ENCODE data around the gene TBX21. TPM values are rescaled to one million over a fixed set of nuclear protein-coding genes. Genes with fewer than 3 reads are reported as not detected.
A peak's percentile ranks its signal among the peaks of the same experiment; 100 is the strongest.

Gene TBX21
- polyA plus RNA-seq, 1 donor from 2014 or later: not detected

GRCh38 chr17:47731396-47731795, 1.6 kb upstream of the TBX21 start (continued):
- no peak for TF ChIP-seq TAF1 (IDR thresholded peaks at IDR 0.05; ENCODE audit: low read depth)
- no peak for TF ChIP-seq EZH2 (IDR thresholded peaks at IDR 0.05; ENCODE audit: borderline replicate concordance, insufficient read depth, low read length, poor library complexity, severe bottlenecking)

- Histone ChIP-seq H2AFZ (ENCODE audit: low read depth, low read length) (no peak overlapping the region), H3K4me3 (ENCODE audit: low read length) (peak overlapping the region; percentile 61), H3K36me3 (ENCODE audit: insufficient read depth, low read length) (no peaks in the 10 kb centered on the region), H3K9me2 (ENCODE audit: insufficient read depth, low read length) (no peaks in the 10 kb centered on the region), H4K20me1 (ENCODE audit: insufficient read depth) (no peaks in the 10 kb centered on the region), H3K9me3 (ENCODE audit: low read length) (no peaks in the 10 kb centered on the region), H3K27me3 (ENCODE audit: insufficient read depth, low read depth, low read length) (peaks cover 64% of the 10 kb centered on the region), H3K79me2 (replicated peaks; ENCODE audit: insufficient read depth, low read length) (no peaks in the 10 kb centered on the region), H3K9ac (ENCODE audit: low read length) (no peak overlapping the region), H3K27ac (ENCODE audit: low read length) (no peak overlapping the region), H3K4me2 (ENCODE audit: low read length) (no peak overlapping the region), H3F3A (ENCODE audit: insufficient read depth, low read length, poor library complexity, severe bottlenecking) (no peaks in the 10 kb centered on the region)
- no peak for TF ChIP-seq MXI1 (conservative IDR thresholded peaks at IDR 0.05; ENCODE audit: poor library complexity, severe bottlenecking)
- no peak for TF ChIP-seq POLR2AphosphoS5 (IDR thresholded peaks at IDR 0.05)
- TF ChIP-seq TAF1 (IDR thresholded peaks at IDR 0.05; ENCODE audit: low read depth): no peak
- TF ChIP-seq EP300 (conservative IDR thresholded peaks at IDR 0.05; ENCODE audit: poor library complexity, severe bottlenecking): no peak
- no peak for TF ChIP-seq REST (IDR thresholded peaks at IDR 0.05; ENCODE audit: borderline replicate concordance)
- no peak for TF ChIP-seq SMC3 (conservative IDR thresholded peaks at IDR 0.05; ENCODE audit: poor library complexity)
- TF ChIP-seq CTCF (IDR thresholded peaks at IDR 0.05; ENCODE audit: poor library complexity, severe bottlenecking): no peak
- TF ChIP-seq RAD21 (conservative IDR thresholded peaks at IDR 0.05): no peak
- TF ChIP-seq EZH2 (IDR thresholded peaks at IDR 0.05; ENCODE audit: borderline replicate concordance, insufficient read depth, low read length, poor library complexity, severe bottlenecking): no peak
These were observed 513 bp upstream of the TBX21 start for GRCh38 chr17:47732399-47733046.

- H3K36me3 ChIP-seq (ENCODE audit: insufficient read depth, low read length): no peaks in the 10 kb centered on the region
- no peak overlapping the region for H3K4me2 ChIP-seq (ENCODE audit: low read length)
- TF ChIP-seq EZH2 (IDR thresholded peaks at IDR 0.05; ENCODE audit: borderline replicate concordance, insufficient read depth, low read length, poor library complexity, severe bottlenecking) (peak; percentile 6), CTCF (IDR thresholded peaks at IDR 0.05; ENCODE audit: poor library complexity, severe bottlenecking) (no peak), RAD21 (conservative IDR thresholded peaks at IDR 0.05) (no peak), SMC3 (conservative IDR thresholded peaks at IDR 0.05; ENCODE audit: poor library complexity) (no peak), POLR2AphosphoS5 (IDR thresholded peaks at IDR 0.05) (no peak), TAF1 (IDR thresholded peaks at IDR 0.05; ENCODE audit: low read depth) (no peak), EP300 (conservative IDR thresholded peaks at IDR 0.05; ENCODE audit: poor library complexity, severe bottlenecking) (no peak), MXI1 (conservative IDR thresholded peaks at IDR 0.05; ENCODE audit: poor library complexity, severe bottlenecking) (no peak)
- H3F3A ChIP-seq (ENCODE audit: insufficient read depth, low read length, poor library complexity, severe bottlenecking): no peaks in the 10 kb centered on the region
- no peak overlapping the region for H2AFZ ChIP-seq (ENCODE audit: low read depth, low read length)
- no peaks in the 10 kb centered on the region for H3K79me2 ChIP-seq (replicated peaks; ENCODE audit: insufficient read depth, low read length)
- H3K9me2 ChIP-seq (ENCODE audit: insufficient read depth, low read length): no peaks in the 10 kb centered on the region
- H4K20me1 ChIP-seq (ENCODE audit: insufficient read depth): no peaks in the 10 kb centered on the region
- H3K9ac ChIP-seq (ENCODE audit: low read length): no peak overlapping the region
- no peak overlapping the region for H3K27ac ChIP-seq (ENCODE audit: low read length)
- peaks cover 64% of the 10 kb centered on the region for H3K27me3 ChIP-seq (ENCODE audit: insufficient read depth, low read depth, low read length)
- H3K9me3 ChIP-seq (ENCODE audit: low read length): no peaks in the 10 kb centered on the region
- H3K4me3 ChIP-seq (ENCODE audit: low read length): peak overlapping the region; percentile 61
These were observed 806 bp downstream of the TBX21 start for GRCh38 chr17:47733674-47734410.
